Fibroblast of lung (primary cell): ENCODE measurements around the gene APOA1.

ENCODE experiments used
- EZH2 ChIP-seq: IDR thresholded peaks from 2 replicates; pipeline ENCODE4 v1.5.1; 2012; ENCODE audit warnings: low read length, control low read depth, mild to moderate bottlenecking; ENCODE audit errors: missing control alignments
- TF ChIP-seq, protein P1 (sequence below), 2 donors: IDR thresholded peaks in 1 of 2; conservative IDR thresholded peaks in 1 of 2; 1 replicate in 1 of 2; 2 replicates in 1 of 2; pipeline ENCODE4 v1.5.1; 2011 to 2012; ENCODE audit warnings: low read length in 2 of 2, control low read depth in 1 of 2, inconsistent platforms in 1 of 2, low read depth in 1 of 2, mild to moderate bottlenecking in 1 of 2

DNA sequence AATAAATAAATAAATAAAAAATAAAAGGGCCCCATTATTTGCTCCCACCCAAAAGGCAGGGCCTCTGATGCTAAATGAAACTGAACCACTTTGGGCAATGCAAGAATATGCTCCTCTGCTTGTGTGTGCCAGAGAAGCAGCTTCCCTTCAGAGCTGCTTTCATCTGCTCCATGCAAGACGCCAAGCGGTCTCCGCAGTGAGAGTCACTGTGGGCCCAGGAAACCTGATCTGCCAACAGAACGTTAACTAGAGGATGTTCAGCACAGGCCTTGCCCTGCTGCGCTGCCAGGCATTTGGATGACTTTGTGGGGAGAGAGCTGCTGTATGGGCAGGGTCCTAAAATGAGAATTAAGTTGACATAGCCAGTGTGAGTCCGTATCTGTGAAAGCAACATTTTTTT, 43.7 kb upstream of the APOA1 start:
- TF ChIP-seq, protein P1, sequence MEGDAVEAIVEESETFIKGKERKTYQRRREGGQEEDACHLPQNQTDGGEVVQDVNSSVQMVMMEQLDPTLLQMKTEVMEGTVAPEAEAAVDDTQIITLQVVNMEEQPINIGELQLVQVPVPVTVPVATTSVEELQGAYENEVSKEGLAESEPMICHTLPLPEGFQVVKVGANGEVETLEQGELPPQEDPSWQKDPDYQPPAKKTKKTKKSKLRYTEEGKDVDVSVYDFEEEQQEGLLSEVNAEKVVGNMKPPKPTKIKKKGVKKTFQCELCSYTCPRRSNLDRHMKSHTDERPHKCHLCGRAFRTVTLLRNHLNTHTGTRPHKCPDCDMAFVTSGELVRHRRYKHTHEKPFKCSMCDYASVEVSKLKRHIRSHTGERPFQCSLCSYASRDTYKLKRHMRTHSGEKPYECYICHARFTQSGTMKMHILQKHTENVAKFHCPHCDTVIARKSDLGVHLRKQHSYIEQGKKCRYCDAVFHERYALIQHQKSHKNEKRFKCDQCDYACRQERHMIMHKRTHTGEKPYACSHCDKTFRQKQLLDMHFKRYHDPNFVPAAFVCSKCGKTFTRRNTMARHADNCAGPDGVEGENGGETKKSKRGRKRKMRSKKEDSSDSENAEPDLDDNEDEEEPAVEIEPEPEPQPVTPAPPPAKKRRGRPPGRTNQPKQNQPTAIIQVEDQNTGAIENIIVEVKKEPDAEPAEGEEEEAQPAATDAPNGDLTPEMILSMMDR (conservative IDR thresholded peaks at IDR 0.05 in 1 of 2, IDR thresholded peaks at IDR 0.05 in 1 of 2; ENCODE audit: low read depth in 1 of 2, low read length in 2 of 2) = no peak
- TF ChIP-seq EZH2 = no peak
